CD4-positive, alpha-beta T cell treated with Interleukin-4 for 1 hour (primary cell): Measurements from ENCODE around the gene PTK7.
A peak's percentile ranks its signal among the peaks of the same experiment; 100 is the strongest.
"Not testable (repeated sequence)": the region's sequence is repeated elsewhere in the genome, so short reads cannot be mapped to it uniquely, and the experiment has no call there.

ENCODE experiments used
- DNase-seq, 2 donors: peaks; one replicate each; pipeline ENCODE4 v3.0.0-alpha.2; 2020 to 2022

The PTK7 gene

GRCh38 chr6:43088654-43089056 is 12.5 kb downstream of the PTK7 start:
- DNase-seq, result no peak

- DNase-seq, result no peak
Measured at GRCh38 chr6:43089467-43089866, 13.4 kb downstream of the PTK7 start.

GRCh38 chr6:43089874-43090558 is 13.9 kb downstream of the PTK7 start:
- DNase-seq, result no peak

GRCh38 chr6:43090559-43090956 is 14.4 kb downstream of the PTK7 start:
- no peak for DNase-seq

GRCh38 chr6:43091020-43091419 is 14.9 kb downstream of the PTK7 start:
- no peak for DNase-seq

GRCh38 chr6:43091436-43091991 is 15.4 kb downstream of the PTK7 start:
- no peak for DNase-seq

GRCh38 chr6:43092635-43093034 is 16.5 kb downstream of the PTK7 start:
- no peak for DNase-seq

GRCh38 chr6:43093436-43094289 is 17.5 kb downstream of the PTK7 start:
- peak in 1 of 2 donors; percentile 22 for DNase-seq

GRCh38 chr6:43095939-43096338 is 19.8 kb downstream of the PTK7 start:
- DNase-seq, result no peak

- DNase-seq, result no peak
Measured at GRCh38 chr6:43096451-43097097, 20.5 kb downstream of the PTK7 start.

GRCh38 chr6:43097098-43097489 is 21.0 kb downstream of the PTK7 start:
- no peak for DNase-seq

- DNase-seq, result no peak
Measured at GRCh38 chr6:43097502-43097901, 21.4 kb downstream of the PTK7 start.

- no peak for DNase-seq
Measured at GRCh38 chr6:43101497-43101896, 25.4 kb downstream of the PTK7 start.

GRCh38 chr6:43103253-43103876 is 27.3 kb downstream of the PTK7 start:
- DNase-seq, result no peak

GRCh38 chr6:43105538-43106222 is 29.6 kb downstream of the PTK7 start:
- no peak for DNase-seq

- DNase-seq, result no peak
Measured at GRCh38 chr6:43107344-43108062, 31.4 kb downstream of the PTK7 start.

GRCh38 chr6:43113431-43114260 is 37.5 kb downstream of the PTK7 start:
- DNase-seq, result no peak

- DNase-seq, result no peak
Measured at GRCh38 chr6:43115365-43115764, 39.3 kb downstream of the PTK7 start.

GRCh38 chr6:43117466-43117865 is 41.4 kb downstream of the PTK7 start:
- not testable (repeated sequence) for DNase-seq

- no peak for DNase-seq
Measured at GRCh38 chr6:43119482-43119881, 43.4 kb downstream of the PTK7 start.
